Pancreas (tissue), 10 donors: Measurements from ENCODE around the gene KLC1. TPM values are rescaled to one million over a fixed set of nuclear protein-coding genes. Genes with fewer than 3 reads are reported as not detected.

ENCODE experiments used
- ATAC-seq, 4 donors: fragments of 200-7000 bp; cut with Tn5 transposase; one replicate each; pipeline versions ENCODE4 v1.8.0 to v1.9.1; 2020; ENCODE audit warnings: mild to moderate bottlenecking in 4 of 4, moderate library complexity in 4 of 4
- DNase-seq, 6 donors: peaks; one replicate each; pipeline ENCODE4 v3.0.0-alpha.2; 2020
- FAIRE-seq: peaks from 2 replicates; lab custom pipeline; 2012; peaks lifted over from hg19 to GRCh38; lab: Jason Lieb, UNC
- H3K27ac ChIP-seq, 4 donors: fragments of 200-600 bp; sonication (generic); 1 replicate in 3 of 4; 2 replicates in 1 of 4; pipeline versions ENCODE4 v1.5.0 to v1.8.0; 2020
- H3K27me3 ChIP-seq, 4 donors: fragments of 200-600 bp; one replicate each; pipeline ENCODE4 v1.8.0; 2021
- H3K36me3 ChIP-seq, 3 donors: fragments of 200-600 bp; sonication (generic) in 1 of 3; one replicate each; pipeline versions ENCODE4 v1.5.0 to v1.8.0; 2020 to 2021
- H3K4me1 ChIP-seq, 3 donors: fragments of 200-600 bp; one replicate each; pipeline ENCODE4 v1.8.0; 2021
- H3K4me3 ChIP-seq, 4 donors: fragments of 200-600 bp; sonication (generic) in 2 of 4; one replicate each; pipeline versions ENCODE4 v1.5.0 to v1.8.0; 2020 to 2021
- H3K9me3 ChIP-seq, 4 donors: fragments of 200-600 bp; one replicate each; pipeline ENCODE4 v1.8.0; 2021
- CTCF ChIP-seq, 4 donors: fragments of 200-600 bp; sonication (generic) in 3 of 4; IDR thresholded peaks; one replicate each; pipeline versions ENCODE4 v1.5.0 to v1.8.0; 2021; ENCODE audit warnings: antibody characterized with exemption in 4 of 4
- WGBS, 2 donors: extraction: QIAGEN DNeasy Blood & Tissue Kit; methylation state at CpG; one replicate each; pipeline ENCODE4 v1.1.7; 2013; 5-methylcytosine and 5-hydroxymethylcytosine counted together
- intact Hi-C, 3 donors: fragments of 100-400 bp; cut with DNase I; formaldehyde crosslinking; loops; one replicate each; pipeline versions ENCODE4 v1.11.1 to v1.14.2; 2022
- polyA plus RNA-seq, 2 donors: library from polyadenylated mRNA; stranded (reverse); fragments of 200-250 nt; gene quantifications; one replicate each; pipeline ENCODE4 v1.2.3, GENCODE V29; 2013
- total RNA-seq, 6 donors: library from RNA; stranded (reverse); fragmentation: NEBNext Ultra II Directional in 4 of 6; extraction: Animal tissue kit (Norgen Biotek cat#: 25700) in 4 of 6; gene quantifications; one replicate each; pipeline versions ENCODE4 v1.2.1 to v1.2.4, GENCODE V29; 2021 to 2023
- donor health status: healthy with polysubstance abuse.
- donor health status: DM: no; HTN: no; CAD: no; lungs with moderate emphysema.
- donor health status: DM: no; HTN: no; CAD: no.
- donor health status: control.
- donor health status: control.
- donor health status: Bipolar disorder and iron deficiency.
- donor health status: DM: yes; HTN: yes; CAD: no.
- donor health status: DM: no; HTN: no; CAD: no.
- donor health status: DM: no; HTN: no; CAD: no.
- donor health status: DM: yes; HTN: yes; CAD: no.

Gene KLC1
- total RNA-seq = 10 to 100 TPM; 36.1 to 81.0 (median 49.1) TPM
- 10 to 100 TPM; 79.6 to 91.0 TPM for polyA plus RNA-seq

- peak within 1 kb of the TSS; percentile 92 to 100 (median 98) for H3K4me3 ChIP-seq
- DNase-seq = peak; percentile 77 to 96 (median 85)
- no peaks in the 10 kb centered on the region for H3K36me3 ChIP-seq
- no peaks in the 10 kb centered on the region for H3K27me3 ChIP-seq
- peaks cover 0 to 8% (median 0%) of the 10 kb centered on the region in 3 donors for H3K4me1 ChIP-seq
- H3K9me3 ChIP-seq = no peaks in the 10 kb centered on the region
- ATAC-seq = peak; percentile 84 to 92 (median 91)
- 0 to 1% methylated on average over 65 to 97 of the region's 97 CpGs for WGBS, 2 donors
- no peak for TF ChIP-seq CTCF (IDR thresholded peaks at IDR 0.05)
- intact Hi-C loops = no loop called here
- H3K27ac ChIP-seq = peak within 1 kb of the TSS; percentile 93 to 95 (median 94)
- no peak for FAIRE-seq
Measured at GRCh38 chr14:103628684-103629502, at the start of gene KLC1. TSS of gene KLC1 (plus strand) at chr14:103629211. CDS start at chr14:103654565, 25,354 bp downstream.

- no peak for TF ChIP-seq CTCF (IDR thresholded peaks at IDR 0.05)
- intact Hi-C loops = no loop called here
- DNase-seq (peak in 1 of 6 donors; percentile 14), FAIRE-seq (no peak), ATAC-seq (no peak)
- Histone ChIP-seq H3K9me3 (no peaks in the 10 kb centered on the region), H3K27me3 (no peaks in the 10 kb centered on the region), H3K36me3 (peaks cover 0 to 5% (median 0%) of the 10 kb centered on the region in 3 donors), H3K4me1 (no peaks in the 10 kb centered on the region), H3K4me3 (no peak overlapping the region), H3K27ac (no peak overlapping the region)
- 92 to 93% methylated on average over 11 of the region's 11 CpGs for WGBS, 2 donors
Measured at GRCh38 chr14:103581206-103581605, 47.8 kb upstream of the KLC1 start.

- H3K36me3 ChIP-seq = peaks cover 0 to 5% (median 0%) of the 10 kb centered on the region in 3 donors
Measured at GRCh38 chr14:103581954-103582703, 46.9 kb upstream of the KLC1 start.

GRCh38 chr14:103584326-103584915 lies 44.6 kb upstream of the KLC1 start:
- no peaks in the 10 kb centered on the region for H3K4me1 ChIP-seq
- H3K27me3 ChIP-seq = no peaks in the 10 kb centered on the region
- DNase-seq (no peak), ATAC-seq (no peak), FAIRE-seq (no peak)
- no peak overlapping the region for H3K4me3 ChIP-seq
- H3K27ac ChIP-seq = no peak overlapping the region
- WGBS, 2 donors = 84 to 95% methylated on average over 11 of the region's 11 CpGs
- intact Hi-C loops = no loop called here
- TF ChIP-seq CTCF (IDR thresholded peaks at IDR 0.05) = no peak
- H3K9me3 ChIP-seq = no peaks in the 10 kb centered on the region
- H3K36me3 ChIP-seq = peaks cover 0 to 5% (median 0%) of the 10 kb centered on the region in 3 donors

More at GRCh38 chr14:103581954-103582703, 46.9 kb upstream of the KLC1 start:
- FAIRE-seq = no peak
- intact Hi-C loops = no loop called here
- H3K4me1 ChIP-seq = no peaks in the 10 kb centered on the region
- ATAC-seq = peak in 2 of 4 donors; percentile 19 to 32
- H3K4me3 ChIP-seq = no peak overlapping the region
- H3K27ac ChIP-seq = no peak overlapping the region
- no peaks in the 10 kb centered on the region for H3K9me3 ChIP-seq
- peak in 1 of 6 donors; percentile 56 for DNase-seq
- WGBS, 2 donors = 91 to 92% methylated on average over 26 of the region's 26 CpGs
- TF ChIP-seq CTCF (IDR thresholded peaks at IDR 0.05) = no peak
- no peaks in the 10 kb centered on the region for H3K27me3 ChIP-seq
